AG10803 (cell line): ENCODE measurements around the gene FAM110A.

Source experiments
- DNase-seq: peaks from one replicate; pipeline ENCODE4 v3.0.0; 2010; ENCODE audit warnings: low read depth
- H3K4me3 ChIP-seq: 2 replicates; pipeline ENCODE4 v1.5.1; 2011; ENCODE audit warnings: mild to moderate bottlenecking, low read length, control low read depth
- TF ChIP-seq, protein P1 (sequence below): conservative IDR thresholded peaks from 2 replicates; pipeline ENCODE4 v1.5.1; 2011; ENCODE audit warnings: mild to moderate bottlenecking, low read length, control low read depth, inconsistent platforms

The FAM110A gene

DNA sequence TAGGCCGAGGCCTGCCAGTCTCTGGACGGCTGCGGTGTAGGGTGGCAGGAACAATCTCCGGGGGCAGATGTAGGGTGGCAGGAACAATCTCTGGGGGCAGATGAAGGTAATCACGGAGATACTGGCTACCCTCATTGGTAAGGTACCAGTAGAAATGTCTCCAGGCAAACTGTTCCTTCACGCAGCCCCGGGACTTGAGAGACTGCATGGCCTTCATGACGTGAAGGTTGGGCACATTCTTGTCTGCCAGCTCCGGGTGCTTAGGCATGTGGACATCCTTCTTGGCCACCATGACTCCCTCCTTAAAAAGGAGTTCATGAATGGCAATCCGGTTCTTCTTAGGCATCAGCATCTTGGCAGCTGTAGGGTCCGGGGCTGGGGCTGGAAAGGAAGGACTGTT lies 6.1 kb downstream of the FAM110A start:
- no peak for DNase-seq
- H3K4me3 ChIP-seq, result no peak overlapping the region
- TF ChIP-seq, protein P1, sequence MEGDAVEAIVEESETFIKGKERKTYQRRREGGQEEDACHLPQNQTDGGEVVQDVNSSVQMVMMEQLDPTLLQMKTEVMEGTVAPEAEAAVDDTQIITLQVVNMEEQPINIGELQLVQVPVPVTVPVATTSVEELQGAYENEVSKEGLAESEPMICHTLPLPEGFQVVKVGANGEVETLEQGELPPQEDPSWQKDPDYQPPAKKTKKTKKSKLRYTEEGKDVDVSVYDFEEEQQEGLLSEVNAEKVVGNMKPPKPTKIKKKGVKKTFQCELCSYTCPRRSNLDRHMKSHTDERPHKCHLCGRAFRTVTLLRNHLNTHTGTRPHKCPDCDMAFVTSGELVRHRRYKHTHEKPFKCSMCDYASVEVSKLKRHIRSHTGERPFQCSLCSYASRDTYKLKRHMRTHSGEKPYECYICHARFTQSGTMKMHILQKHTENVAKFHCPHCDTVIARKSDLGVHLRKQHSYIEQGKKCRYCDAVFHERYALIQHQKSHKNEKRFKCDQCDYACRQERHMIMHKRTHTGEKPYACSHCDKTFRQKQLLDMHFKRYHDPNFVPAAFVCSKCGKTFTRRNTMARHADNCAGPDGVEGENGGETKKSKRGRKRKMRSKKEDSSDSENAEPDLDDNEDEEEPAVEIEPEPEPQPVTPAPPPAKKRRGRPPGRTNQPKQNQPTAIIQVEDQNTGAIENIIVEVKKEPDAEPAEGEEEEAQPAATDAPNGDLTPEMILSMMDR, result no peak

DNA sequence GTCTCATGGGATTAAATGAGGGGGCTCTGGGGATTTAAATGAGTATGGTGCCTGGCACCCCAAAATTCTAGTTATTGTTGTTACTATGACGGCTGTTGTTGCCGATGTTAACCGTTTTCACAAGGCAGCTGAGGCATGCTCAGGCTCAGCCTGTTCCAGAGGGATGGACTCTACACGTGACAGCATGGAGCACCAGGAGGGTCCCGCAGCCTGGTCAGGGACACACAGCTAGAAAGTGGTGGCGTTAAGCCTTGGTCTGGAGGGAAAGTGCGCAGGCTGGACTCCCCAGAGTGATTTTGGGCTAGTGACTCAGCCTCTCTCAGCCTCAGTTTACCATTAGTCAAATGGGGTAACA lies 7.0 kb downstream of the FAM110A start:
- no peak overlapping the region for H3K4me3 ChIP-seq

DNA sequence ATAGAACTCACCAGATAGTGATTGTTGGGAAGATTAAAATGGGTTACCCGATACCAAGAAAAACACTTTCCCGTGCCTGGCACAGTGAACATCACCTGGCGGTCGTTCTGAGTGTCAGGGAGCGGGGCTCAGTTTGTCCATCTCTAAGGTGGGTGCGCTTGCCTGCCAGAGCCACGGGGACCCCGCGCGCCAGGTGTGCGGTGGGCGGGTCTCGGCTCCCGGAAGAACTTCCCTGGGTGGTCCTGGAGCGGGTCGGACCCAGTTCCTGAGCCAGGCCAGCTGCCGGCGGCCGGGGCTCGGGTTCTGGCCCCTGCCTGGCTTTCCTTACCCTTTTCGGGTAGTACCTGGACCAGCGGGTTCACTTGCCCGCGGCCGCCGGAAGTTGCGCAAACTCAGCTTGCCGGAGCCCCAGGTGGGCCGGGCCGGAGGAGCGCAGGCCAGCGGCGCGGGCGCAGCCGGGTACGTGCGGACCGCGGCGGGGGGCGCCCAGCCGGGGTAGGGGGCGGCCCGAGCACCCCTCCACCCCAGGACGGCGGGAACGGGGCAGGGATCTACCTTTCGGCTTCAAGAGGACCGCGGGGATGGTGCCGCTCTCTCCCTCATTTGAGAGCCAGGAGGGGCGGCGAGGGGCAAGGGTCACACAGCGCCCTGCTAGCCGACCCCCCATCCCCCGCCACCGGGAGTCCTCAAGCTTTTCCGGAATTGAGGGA lies 7.5 kb downstream of the FAM110A start:
- TF ChIP-seq, protein P1, result no peak
- peak overlapping the region; percentile 60 for H3K4me3 ChIP-seq
- DNase-seq, result no peak

More for the DNA sequence above, 7.0 kb downstream of the FAM110A start:
- TF ChIP-seq, protein P1, result no peak
- DNase-seq, result no peak

DNA sequence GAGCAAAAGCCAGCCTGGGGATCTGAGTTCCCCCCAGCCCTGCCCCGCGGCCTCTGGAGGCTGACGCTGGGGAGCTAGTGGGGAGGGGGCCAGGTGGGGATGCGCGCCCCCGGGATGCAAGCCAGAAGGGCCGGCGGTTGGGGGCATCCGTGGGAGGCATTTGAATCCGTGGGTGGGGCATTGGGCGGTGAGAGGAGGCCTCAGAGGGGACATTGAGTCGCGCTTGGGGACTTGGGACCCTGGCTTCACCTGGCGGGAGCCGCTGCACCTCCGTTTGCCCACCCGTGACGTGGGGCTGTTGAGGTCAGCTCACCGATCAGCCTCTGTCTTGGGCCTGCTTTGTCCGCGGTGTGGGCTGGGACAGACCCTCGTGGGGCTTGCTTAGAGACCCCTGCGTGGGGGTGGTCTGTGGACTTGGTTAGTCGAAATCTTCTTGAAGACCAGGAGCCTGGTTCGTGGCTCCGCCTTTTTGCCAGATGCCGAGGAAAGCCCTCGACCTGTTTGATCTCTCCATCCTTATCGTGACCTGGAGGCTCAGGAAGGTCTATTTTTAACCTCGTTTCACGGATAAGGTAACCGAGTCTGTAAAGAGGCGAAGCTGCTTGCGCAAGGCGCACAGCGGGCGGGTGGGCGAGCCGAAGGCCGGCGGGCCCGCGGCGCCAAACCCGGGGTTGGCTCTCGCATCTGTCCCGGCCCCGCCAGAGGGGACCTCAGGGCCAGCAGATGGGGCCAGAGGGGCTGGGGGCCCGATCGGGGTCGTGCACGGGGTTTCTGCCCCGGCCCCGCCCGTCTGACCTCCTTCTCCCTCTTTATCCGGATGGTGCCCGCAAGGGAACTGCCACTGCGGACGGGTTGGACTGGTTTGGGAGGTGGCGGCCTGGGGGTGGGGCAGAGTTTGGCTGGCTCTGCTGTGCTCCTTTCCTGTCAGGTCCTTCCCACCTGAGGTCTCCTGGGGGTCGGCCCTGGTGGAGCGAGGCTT lies 8.3 kb downstream of the FAM110A start:
- no peak for DNase-seq
- TF ChIP-seq, protein P1, result no peak
- peak overlapping the region; percentile 60 for H3K4me3 ChIP-seq

DNA sequence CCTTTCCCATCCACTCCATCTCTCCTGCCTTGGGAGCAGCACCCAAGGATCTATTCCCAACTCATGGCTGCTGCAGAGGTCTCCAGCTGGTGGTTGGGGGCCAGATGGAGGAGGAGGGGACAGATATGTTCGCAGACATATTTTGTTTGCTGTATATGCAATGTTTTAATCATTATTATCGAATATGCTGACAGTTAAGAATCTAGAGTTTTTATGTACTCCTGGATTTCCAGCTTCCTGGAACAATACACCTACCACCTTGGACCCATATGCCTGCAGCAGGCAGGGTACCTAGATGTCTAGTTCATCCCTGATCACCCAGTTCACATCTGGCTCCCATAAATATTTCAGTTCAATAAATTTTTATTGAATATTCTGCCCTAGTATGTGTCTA lies 9.0 kb downstream of the FAM110A start:
- TF ChIP-seq, protein P1, result no peak
- DNase-seq, result no peak
- no peak overlapping the region for H3K4me3 ChIP-seq

DNA sequence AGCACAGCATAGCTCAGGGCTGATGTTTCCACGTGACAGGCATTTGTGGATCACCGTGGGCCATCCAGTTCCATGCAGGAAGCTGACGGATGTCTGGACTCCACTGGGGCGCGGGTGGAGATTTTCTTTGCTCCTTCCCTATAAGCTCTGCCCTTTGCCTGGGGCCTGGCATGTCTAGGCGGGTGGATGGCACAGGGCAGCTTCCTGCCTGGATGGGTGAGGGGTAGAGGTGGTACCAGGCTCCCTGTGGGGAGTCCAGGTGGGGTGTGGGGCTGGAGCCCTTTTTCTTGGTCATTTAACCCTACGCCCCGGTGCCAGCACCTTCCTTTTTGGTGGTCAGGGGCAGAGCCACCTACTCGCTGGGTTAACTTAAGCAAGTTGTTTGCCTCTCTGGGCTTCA lies 10.4 kb downstream of the FAM110A start:
- DNase-seq, result no peak
- TF ChIP-seq, protein P1, result no peak
- no peak overlapping the region for H3K4me3 ChIP-seq
